Measurements from ENCODE around the gene MYO5A.

The MYO5A gene

DNA sequence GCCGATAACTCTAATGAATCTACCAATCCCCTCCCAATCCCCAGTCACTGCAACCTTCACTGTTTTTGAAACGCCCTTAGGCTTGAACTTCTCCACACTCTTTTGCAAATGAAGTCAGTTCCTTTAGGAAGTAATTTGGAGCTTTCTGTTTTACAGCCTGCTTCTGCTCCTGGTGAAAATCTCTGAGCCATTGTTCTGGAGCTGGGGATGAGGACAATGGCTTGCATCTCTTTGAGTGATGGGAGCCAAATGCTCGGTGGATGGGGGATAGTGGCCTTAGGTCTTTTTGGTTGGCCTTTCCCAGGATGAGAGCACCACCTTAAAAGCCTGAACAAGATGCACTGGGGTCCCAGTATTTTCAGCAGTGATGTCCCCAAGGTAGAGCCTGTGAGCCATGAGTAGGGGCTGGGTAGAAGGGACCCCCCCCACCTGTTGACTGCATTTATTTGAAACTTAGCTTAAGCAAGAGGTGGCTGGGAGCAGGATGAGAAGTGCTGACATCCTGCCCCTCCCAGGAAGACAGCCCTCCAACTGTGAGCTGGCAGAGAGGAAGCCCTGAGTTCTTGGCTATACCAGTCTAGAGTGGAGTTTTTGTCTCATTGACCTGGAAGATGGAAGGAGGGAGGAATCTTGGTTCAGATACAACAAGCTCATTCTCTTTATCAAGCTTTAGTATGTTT, 225.4 kb downstream of the MYO5A start:
- DNase-seq (ENCODE audit: extremely low spot score): no peak
- CTCF ChIA-PET: no interaction called here
- POLR2A ChIA-PET: interaction anchor here (1.4 kb wide), 1 partner anchor 8 kb away, joined by 6 read pairs; the partner anchor contains the start of gene MYO5C
- TF ChIP-seq, protein P1, sequence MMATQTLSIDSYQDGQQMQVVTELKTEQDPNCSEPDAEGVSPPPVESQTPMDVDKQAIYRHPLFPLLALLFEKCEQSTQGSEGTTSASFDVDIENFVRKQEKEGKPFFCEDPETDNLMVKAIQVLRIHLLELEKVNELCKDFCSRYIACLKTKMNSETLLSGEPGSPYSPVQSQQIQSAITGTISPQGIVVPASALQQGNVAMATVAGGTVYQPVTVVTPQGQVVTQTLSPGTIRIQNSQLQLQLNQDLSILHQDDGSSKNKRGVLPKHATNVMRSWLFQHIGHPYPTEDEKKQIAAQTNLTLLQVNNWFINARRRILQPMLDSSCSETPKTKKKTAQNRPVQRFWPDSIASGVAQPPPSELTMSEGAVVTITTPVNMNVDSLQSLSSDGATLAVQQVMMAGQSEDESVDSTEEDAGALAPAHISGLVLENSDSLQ (IDR thresholded peaks at IDR 0.05): no peak
- TF ChIP-seq CTBP1 (IDR thresholded peaks at IDR 0.05; ENCODE audit: borderline replicate concordance): no peak
- no peak for TF ChIP-seq LEF1 (IDR thresholded peaks at IDR 0.05; ENCODE audit: borderline replicate concordance)

DNA sequence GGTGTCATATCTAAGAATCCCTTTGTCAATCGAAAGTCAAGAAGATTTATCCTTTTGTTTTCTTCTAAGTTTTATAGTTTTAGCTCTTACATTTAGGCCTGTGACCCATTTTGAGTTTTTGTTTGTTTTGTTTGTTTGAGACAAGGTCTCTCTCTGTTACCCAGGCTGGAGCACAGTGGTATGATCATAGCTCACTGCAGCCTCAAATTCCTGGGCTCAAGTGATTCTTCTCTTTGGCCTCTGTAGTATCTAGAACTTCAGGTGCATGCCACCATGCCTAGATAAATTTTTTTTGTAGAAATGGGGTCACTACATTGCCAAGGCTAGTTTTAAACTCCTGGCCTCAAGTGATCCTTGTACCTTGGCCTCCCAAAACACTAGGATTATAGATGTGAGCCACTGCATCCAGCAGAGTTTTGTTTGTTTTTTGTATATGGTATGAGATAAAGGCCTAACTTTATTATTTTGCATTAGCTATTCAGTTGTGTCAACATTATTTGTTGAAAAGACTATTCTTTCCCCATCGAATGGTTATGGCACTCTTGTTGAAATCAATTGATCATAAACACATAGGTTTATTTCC, 227.3 kb downstream of the MYO5A start:
- TF ChIP-seq FOXK2 (IDR thresholded peaks at IDR 0.05): no peak
- TF ChIP-seq ZNF384 (IDR thresholded peaks at IDR 0.05): no peak
- TF ChIP-seq ARNT (IDR thresholded peaks at IDR 0.05): no peak
- TF ChIP-seq TARDBP (IDR thresholded peaks at IDR 0.05): no peak
- no peak for TF ChIP-seq ELF4 (IDR thresholded peaks at IDR 0.05)
- no peak for TF ChIP-seq SUZ12 (IDR thresholded peaks at IDR 0.05)
- TF ChIP-seq LEF1 (IDR thresholded peaks at IDR 0.05; ENCODE audit: borderline replicate concordance): no peak
- TF ChIP-seq FOXM1 (IDR thresholded peaks at IDR 0.05; ENCODE audit: borderline replicate concordance): no peak
- no peak for TF ChIP-seq SP1 (IDR thresholded peaks at IDR 0.05)
- TF ChIP-seq CTBP1 (IDR thresholded peaks at IDR 0.05; ENCODE audit: borderline replicate concordance): no peak
- TF ChIP-seq, protein P1 (IDR thresholded peaks at IDR 0.05): no peak
- no peak for TF ChIP-seq L3MBTL2 (conservative IDR thresholded peaks at IDR 0.05)
- TF ChIP-seq NFRKB (IDR thresholded peaks at IDR 0.05): no peak
- TF ChIP-seq HDGF (IDR thresholded peaks at IDR 0.05; ENCODE audit: borderline replicate concordance): no peak
- TF ChIP-seq FOXA1 (IDR thresholded peaks at IDR 0.05): no peak
- POLR2A ChIA-PET: no interaction called here
- DNase-seq (ENCODE audit: extremely low spot score): no peak
- CTCF ChIA-PET: interaction anchor here (0.9 kb wide), 1 partner anchor 30 kb away, joined by 3 read pairs; no protein-coding TSS in a partner anchor

DNA sequence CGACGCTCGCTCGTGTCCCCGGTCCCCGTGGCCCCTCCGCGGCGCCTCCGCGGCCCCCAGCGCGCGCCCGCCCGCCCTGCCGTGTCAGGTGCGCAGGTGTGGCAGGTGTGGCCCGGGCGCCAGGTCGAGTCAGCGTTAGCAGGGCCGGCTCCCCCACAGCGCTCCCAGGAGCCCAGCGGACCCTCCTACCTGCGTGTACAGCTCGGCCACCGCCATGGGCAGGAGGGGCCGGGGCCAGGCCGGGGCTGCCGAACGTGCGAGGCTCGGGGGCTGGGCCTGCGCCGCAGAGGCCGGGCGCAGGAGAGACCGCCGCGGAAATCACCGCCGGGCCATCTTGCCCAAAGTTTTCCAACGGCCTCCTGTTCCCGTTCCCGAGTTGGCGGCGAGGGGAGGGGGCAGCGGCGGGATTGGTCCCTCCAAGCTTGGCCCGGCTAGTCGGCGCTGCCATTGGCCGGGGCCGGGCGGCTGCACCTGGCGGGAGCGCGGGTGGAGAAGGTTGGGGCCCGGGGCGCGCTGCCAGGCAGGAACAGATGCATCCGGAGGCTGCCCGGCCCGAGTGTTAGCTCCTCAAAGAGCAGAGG, 233.2 kb downstream of the MYO5A start, which contains the start of gene MYO5C:
MYO5C (minus strand) TSS at position 384 of the 581 bp plus-strand sequence; CDS start at position 216, 168 bp downstream.
- DNase-seq (ENCODE audit: extremely low spot score): peak; percentile 71

DNA sequence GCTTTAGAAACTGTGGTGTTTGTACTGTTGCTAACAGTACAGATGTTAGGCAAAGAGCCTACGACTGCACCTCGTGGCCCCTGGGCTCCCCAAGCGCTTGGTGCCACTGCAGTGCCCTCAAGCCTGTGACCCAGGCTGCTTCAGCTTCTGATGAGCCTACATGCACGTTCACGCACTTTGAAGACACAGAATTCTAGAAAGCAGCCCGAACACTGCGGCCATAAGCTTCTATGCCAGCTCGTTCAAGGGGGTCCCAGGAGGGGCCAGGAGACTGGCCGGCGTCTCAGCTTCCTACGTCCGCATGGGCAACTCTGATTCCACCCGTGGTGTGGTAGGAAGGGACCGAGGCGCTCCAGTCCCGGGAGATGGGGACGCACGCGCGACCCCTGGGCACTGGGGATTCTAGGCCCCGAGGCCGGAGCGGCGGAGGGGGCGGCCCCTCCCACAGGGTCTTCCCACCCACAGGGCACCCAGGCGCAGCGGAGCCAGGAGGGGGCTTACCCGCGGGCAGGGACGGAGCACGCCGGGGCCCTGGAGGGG, 233.7 kb downstream of the MYO5A start:
- peak; percentile 15 for DNase-seq (ENCODE audit: extremely low spot score)
- CTCF ChIA-PET: interaction anchor here (0.6 kb wide), 1 partner anchor 68 kb away, joined by 3 read pairs; no protein-coding TSS in a partner anchor
- TF ChIP-seq HDGF (IDR thresholded peaks at IDR 0.05; ENCODE audit: borderline replicate concordance) (no peak), FOXK2 (IDR thresholded peaks at IDR 0.05) (no peak), ZNF384 (IDR thresholded peaks at IDR 0.05) (no peak), ARNT (IDR thresholded peaks at IDR 0.05) (no peak), BHLHE40 (IDR thresholded peaks at IDR 0.05; ENCODE audit: borderline replicate concordance) (no peak), FOXM1 (IDR thresholded peaks at IDR 0.05; ENCODE audit: borderline replicate concordance) (no peak), ELF4 (IDR thresholded peaks at IDR 0.05) (no peak), CTBP1 (IDR thresholded peaks at IDR 0.05; ENCODE audit: borderline replicate concordance) (no peak), L3MBTL2 (conservative IDR thresholded peaks at IDR 0.05) (no peak), SP1 (IDR thresholded peaks at IDR 0.05) (no peak), TARDBP (IDR thresholded peaks at IDR 0.05) (no peak)
- TF ChIP-seq, protein P1 (IDR thresholded peaks at IDR 0.05): no peak
- POLR2A ChIA-PET: interaction anchor here (1.0 to 1.4 kb wide), 3 partner anchors 9 to 33 kb away, joined by 3 to 7 read pairs (median 6); no protein-coding TSS in a partner anchor

More for the DNA sequence above, 233.2 kb downstream of the MYO5A start, which contains the start of gene MYO5C:
- TF ChIP-seq LEF1 (IDR thresholded peaks at IDR 0.05; ENCODE audit: borderline replicate concordance) (no peak), CTBP1 (IDR thresholded peaks at IDR 0.05; ENCODE audit: borderline replicate concordance) (no peak), L3MBTL2 (conservative IDR thresholded peaks at IDR 0.05) (peak; percentile 61)
- ChIA-PET POLR2A (interaction anchor here (0.8 to 1.4 kb wide), 4 partner anchors 8 to 384 kb away, joined by 3 to 7 read pairs (median 4); no protein-coding TSS in a partner anchor), CTCF (interaction anchor here (0.6 kb wide), 3 partner anchors 68 to 264 kb away, joined by 3 to 4 read pairs (median 3); no protein-coding TSS in a partner anchor)

DNA sequence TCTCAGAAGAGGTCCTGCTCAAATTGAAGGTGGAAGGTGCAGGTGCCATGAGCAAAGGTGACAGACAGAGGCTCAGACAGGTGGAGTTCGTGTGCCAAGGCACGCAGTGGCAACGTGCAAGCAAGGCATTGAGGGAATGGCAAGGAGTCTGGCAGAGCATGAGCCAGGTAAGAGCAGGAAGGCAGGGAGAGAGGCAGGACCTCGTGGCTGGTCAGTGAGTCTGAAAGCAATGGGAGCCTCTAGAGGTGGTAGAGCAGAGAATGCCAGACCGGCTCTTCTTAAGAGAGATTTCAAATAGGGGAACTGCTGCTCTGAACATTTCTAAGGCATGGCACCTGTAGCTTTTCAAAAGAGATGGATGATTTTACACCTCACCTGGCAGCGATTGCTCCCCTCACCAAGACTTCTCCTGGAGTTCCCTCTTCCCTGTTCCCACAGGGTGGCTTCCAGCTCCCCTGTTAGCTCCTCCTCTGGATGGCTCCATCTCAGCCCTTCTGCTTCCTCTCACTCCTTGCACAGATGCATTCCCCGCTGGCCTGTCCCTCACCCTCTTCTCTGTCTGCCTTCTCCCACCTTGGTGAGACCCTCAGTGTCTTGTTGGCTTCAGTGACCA, 235.8 kb downstream of the MYO5A start:
- no peak for TF ChIP-seq SUZ12 (IDR thresholded peaks at IDR 0.05)
- no peak for TF ChIP-seq SP1 (IDR thresholded peaks at IDR 0.05)
- no peak for TF ChIP-seq FOXK2 (IDR thresholded peaks at IDR 0.05)
- TF ChIP-seq FOXA1 (IDR thresholded peaks at IDR 0.05): no peak
- TF ChIP-seq, protein P1 (IDR thresholded peaks at IDR 0.05): no peak
- no peak for TF ChIP-seq ELF4 (IDR thresholded peaks at IDR 0.05)
- TF ChIP-seq TARDBP (IDR thresholded peaks at IDR 0.05): no peak
- TF ChIP-seq NFRKB (IDR thresholded peaks at IDR 0.05): no peak
- no peak for TF ChIP-seq L3MBTL2 (conservative IDR thresholded peaks at IDR 0.05)
- TF ChIP-seq CTBP1 (IDR thresholded peaks at IDR 0.05; ENCODE audit: borderline replicate concordance): no peak
- TF ChIP-seq ZNF384 (IDR thresholded peaks at IDR 0.05): no peak
- TF ChIP-seq ARNT (IDR thresholded peaks at IDR 0.05): no peak
- TF ChIP-seq FOXM1 (IDR thresholded peaks at IDR 0.05; ENCODE audit: borderline replicate concordance): no peak
- TF ChIP-seq HDGF (IDR thresholded peaks at IDR 0.05; ENCODE audit: borderline replicate concordance): no peak
- no peak for TF ChIP-seq BHLHE40 (IDR thresholded peaks at IDR 0.05; ENCODE audit: borderline replicate concordance)
- no peak for TF ChIP-seq LEF1 (IDR thresholded peaks at IDR 0.05; ENCODE audit: borderline replicate concordance)
- POLR2A ChIA-PET: no interaction called here
- no peak for DNase-seq (ENCODE audit: extremely low spot score)
- CTCF ChIA-PET: no interaction called here
